GM10847 (cell line): ENCODE measurements around the gene CYSRT1.

Experiments
- POLR2A ChIP-seq: IDR thresholded peaks from 2 replicates; pipeline ENCODE4 v1.6.1; 2011; ENCODE audit not compliant: insufficient read length; ENCODE audit errors: extremely low read depth

The CYSRT1 gene

DNA sequence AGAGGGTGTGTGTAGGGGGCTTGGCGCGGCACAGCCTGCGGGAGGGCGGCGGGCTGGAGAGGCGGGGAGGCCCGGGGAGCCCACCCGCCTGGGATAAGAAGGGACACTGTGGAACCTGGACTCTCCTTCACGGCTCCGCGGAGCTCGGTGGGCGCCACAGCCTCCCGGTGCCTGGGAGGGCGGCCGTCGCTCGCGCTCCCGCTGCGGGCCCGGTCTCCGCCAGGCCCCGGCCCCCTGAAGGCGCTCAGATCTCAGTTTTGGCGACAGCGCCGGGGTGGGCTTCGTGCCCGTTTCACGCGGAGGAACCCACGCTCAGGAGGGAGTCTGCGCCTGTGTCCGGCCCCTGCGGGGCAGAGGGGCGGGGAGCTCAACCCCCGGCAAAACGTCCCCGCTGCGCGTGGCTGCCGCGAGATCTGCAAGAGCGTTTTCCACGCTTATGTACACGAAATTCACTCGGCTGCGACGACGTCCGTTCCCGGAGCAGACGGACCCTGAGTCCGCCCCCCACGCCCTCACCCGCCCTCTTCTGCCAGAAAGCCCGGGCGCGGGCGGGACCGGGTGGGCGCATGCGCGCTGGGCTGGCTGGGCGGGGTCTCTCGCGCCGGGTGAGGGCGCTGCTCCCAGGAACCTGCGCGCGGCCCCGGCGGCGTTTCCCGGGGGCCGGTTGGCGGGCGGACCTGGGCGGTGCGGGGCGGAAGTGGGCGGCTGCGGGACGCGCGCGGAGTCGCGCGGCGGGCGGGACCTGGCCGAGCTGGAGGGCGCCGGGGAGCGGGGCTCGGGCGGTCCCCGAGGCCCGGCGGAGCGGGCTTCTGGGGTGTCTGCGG is 29.9 kb downstream of the CYSRT1 start, which contains the start of gene NELFB:
NELFB (plus strand) TSS at position 704 of the 824 bp plus-strand sequence.
- TF ChIP-seq POLR2A = peak; percentile 72

DNA sequence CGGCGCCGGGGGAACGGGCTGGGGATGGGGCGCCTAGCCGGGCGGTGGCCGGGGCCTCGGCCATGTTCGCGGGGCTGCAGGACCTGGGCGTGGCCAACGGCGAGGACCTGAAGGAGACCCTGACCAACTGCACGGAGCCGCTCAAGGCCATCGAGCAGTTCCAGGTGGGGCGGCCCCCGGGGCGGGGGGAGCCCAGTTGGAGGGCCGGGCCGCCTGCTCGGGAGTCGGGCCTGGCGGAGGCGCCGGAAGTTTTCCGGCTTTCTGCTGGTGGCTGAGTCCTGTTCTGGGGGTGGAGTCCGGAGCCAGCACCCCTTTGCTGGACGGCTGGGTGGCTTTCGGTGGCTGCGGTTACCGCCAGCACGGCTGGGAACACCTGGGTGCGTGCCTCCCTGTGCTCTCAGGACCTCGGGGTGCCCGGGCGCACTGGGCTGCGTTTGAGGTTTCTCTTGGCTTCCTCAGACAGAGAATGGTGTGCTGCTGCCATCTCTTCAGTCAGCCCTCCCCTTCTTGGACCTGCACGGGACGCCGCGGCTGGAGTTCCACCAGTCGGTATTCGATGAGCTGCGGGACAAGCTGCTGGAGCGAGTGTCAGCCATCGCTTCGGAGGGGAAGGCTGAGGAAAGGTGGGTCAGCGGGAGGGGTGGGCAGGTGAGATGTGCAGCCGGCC is 30.6 kb downstream of the CYSRT1 start:
- no peak for TF ChIP-seq POLR2A

DNA sequence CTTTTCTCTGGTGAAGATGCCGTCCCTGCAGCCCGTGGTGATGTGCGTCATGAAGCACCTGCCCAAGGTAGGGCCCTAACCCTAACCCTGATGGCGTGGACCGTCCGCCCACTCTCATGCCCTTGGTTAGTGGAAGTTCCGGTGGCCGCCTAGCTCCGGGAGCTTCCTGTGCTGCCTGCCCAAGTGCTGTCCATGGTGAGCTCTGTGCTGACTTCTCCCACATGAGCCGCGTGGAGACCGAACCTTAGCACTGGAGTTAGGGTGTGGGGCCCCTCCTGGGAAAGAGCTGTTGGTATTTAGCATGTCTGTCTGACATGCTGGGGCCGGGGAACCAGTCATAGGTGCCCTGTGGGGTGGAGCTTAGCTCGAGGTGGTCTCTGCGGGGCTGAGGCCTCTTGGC is 31.4 kb downstream of the CYSRT1 start:
- TF ChIP-seq POLR2A = no peak

DNA sequence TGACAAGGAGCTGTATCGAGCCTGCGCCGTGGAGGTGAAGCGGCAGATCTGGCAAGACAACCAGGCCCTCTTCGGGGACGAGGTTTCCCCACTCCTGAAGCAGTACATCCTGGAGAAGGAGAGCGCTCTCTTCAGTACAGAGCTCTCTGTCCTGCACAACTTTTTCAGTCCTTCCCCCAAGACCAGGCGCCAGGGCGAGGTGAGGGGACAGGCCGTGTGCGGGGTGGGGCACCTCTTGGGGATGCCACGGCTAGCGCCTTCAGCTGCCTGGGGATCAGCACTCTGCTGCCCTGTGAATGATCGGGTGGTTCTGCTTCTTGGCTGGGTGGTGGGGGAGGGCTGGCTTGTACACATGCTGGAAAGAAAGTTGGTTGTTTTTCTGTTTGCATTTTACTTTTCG is 31.9 kb downstream of the CYSRT1 start:
- no peak for TF ChIP-seq POLR2A

DNA sequence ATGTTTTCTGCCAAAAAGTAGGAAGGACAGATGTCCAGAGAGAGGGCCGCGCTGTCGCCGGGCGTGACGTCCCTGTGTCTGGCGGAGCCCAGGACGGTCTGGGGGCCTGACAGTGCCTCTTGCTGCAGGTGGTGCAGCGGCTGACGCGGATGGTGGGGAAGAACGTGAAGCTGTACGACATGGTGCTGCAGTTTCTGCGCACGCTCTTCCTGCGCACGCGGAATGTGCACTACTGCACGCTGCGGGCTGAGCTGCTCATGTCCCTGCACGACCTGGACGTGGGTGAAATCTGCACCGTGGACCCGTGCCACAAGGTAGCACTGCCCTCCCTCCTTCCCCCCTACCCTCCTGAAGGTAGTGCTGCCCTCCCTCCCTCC is 37.9 kb downstream of the CYSRT1 start:
- no peak for TF ChIP-seq POLR2A

DNA sequence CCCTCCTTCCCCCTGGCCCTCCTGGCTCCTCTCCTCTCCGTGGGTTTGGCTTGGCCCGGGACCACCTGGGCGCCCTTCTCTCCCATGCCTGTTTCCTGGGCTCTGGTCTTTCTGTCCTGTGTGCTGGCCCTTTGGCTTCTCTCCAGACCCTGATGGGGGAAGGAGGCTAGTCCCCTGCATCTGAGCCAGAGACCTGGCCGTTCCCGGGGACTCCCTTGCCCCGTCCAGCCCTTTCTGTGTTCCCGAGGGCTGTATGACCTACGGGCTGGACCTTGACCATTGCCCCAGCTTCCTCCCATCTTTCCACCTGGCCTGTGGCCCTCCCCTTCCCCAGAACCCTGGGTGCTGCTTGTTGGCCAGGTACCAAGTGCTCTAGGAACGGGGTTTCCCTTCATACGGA is 38.5 kb downstream of the CYSRT1 start:
- TF ChIP-seq POLR2A = no peak

DNA sequence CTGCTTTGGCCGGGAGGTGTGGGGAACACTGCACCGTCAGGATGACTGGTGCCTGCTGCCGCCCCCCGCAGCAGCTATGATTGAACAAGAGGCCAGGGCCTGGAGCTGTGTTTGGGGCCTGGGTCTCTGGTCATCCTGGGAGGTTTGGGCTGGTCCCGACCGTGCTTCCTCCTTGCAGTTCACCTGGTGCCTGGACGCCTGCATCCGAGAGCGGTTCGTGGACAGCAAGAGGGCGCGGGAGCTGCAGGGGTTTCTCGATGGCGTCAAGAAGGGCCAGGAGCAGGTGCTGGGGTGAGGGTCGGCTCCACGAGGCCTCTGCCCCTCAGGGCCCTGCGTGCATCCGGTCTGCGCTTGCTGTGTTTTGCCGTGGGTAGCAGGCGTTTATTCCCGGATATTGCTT is 39.1 kb downstream of the CYSRT1 start:
- no peak for TF ChIP-seq POLR2A

DNA sequence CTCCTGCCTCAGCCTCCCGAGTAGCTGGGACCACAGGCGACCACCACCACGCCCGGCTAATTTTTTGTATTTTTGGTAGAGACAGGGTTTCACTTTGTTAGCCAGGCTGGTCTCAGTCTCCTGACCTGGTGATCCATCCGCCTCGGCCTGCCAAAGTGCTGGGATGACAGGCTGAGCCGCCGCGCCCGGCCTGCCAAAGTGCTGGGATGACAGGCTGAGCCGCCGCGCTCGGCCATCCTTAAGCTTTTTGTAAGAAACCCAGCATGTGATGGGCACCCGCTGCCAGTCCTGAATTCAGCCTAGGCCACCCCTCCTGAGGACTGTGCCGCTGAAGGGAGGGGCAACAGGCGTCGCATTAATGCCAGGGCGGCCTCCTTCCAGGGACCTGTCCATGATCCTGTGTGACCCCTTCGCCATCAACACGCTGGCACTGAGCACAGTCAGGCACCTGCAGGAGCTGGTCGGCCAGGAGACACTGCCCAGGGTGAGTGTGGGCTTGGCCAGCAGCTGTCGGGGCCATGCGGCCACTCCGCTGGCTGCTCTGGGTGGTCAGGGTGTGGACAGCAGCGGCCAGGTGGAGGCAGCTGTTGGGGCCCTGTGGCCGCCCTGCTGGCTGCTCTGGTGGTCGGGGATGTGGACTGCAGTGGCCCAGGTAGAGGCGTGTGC is 40.7 kb downstream of the CYSRT1 start:
- TF ChIP-seq POLR2A = no peak

DNA sequence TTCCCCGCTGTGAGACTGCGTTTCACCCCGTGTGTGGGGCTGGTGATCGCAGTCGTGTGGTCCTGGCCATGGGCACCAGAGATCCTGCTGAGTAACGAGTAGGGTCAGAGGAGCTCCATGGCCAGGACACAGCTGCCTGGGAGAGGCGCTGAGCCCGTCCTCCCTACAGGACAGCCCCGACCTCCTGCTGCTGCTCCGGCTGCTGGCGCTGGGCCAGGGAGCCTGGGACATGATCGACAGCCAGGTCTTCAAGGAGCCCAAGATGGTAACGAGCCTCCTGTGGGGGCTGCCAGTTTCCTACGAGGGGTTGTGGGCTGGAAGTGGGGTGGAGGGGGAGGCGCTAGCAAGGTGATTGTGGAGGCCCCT is 41.2 kb downstream of the CYSRT1 start:
- no peak for TF ChIP-seq POLR2A

DNA sequence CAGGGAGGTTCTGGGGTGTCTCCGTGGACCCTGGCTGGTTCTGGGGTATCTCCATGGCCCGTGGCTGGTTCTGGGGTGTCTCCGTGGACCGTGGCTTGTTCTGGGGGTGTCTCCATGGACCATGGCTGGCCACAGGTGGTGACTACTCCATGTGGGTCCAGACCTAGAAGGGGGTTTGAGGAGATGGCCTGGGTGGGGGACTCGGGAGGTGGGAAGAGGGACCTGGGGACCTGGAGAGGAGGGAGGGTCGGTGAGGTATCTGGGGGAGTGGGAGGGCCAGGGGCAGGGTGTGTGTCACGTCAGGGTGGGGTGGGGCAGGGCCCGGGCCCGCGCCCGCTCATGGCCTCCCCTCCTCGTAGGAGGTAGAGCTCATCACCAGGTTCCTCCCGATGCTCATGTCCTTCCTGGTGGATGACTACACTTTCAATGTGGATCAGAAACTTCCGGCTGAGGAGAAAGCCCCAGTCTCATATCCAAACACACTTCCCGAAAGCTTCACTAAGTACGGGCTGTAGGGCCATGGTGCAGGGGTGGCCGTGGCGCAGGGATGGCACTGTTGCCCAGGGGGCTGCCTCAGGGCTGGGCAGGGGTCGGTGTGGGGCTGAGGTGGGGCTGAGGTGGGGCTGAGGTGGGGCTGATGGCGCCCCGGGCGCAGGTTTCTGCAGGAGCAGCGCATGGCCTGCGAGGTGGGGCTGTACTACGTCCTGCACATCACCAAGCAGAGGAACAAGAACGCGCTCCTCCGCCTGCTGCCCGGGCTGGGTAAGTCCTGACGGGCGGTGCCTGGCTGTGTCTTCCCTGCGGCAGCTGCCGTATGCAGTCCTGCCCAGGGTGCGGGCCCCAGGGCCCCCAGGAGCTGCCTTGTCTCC is 41.8 kb downstream of the CYSRT1 start:
- TF ChIP-seq POLR2A = no peak

DNA sequence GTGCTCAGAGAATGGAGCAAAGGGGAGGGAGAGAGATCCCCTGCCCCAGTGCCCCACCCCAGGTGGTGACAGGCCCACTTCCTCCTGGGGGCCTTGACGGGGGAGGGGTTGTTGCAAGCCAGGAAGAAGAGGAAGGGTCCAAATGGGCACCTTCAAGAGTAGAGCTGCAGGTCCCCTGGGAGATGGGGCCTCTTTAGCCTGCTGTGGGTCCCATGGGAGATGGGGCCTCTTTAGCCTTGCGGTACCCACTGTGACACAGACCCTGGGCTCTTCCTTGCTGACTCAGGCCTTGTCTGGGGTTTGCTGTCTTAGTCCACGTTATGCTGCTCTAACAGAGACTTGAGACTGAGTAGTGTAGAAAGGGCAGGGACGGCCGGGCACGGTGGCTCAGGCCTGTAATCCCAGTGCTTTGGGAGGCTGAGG is 43.0 kb downstream of the CYSRT1 start:
- TF ChIP-seq POLR2A = no peak

DNA sequence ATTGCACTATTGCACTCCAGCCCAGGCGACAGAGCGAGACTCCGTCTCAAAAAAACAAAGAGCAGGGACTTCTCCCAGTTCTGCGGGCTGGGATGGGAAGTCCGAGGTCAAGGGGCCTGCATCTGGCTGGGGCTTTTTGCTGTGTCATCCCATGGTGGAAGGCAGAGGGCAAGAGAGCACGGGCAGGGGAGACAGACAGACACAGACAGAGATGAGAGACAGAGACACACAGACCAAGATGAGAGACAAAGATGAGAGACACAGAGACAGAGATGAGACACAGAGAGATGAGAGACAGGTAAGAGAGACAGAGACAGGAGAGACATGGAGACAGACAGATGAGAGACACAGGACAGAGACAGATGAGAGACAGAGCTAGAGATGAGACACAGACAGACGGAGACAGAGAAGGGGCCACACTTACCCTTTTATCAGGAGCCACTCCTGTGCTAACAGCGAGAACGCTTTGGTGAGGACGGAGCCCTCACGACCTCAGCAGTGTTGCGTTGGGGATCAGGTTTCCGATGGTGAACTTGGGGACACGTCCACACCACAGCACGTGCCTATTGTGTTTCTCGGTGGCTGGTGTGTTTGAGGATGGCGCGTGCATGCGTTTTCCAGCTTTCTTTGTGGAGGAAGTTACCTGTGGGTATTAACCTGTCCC is 43.7 kb downstream of the CYSRT1 start:
- TF ChIP-seq POLR2A = no peak

DNA sequence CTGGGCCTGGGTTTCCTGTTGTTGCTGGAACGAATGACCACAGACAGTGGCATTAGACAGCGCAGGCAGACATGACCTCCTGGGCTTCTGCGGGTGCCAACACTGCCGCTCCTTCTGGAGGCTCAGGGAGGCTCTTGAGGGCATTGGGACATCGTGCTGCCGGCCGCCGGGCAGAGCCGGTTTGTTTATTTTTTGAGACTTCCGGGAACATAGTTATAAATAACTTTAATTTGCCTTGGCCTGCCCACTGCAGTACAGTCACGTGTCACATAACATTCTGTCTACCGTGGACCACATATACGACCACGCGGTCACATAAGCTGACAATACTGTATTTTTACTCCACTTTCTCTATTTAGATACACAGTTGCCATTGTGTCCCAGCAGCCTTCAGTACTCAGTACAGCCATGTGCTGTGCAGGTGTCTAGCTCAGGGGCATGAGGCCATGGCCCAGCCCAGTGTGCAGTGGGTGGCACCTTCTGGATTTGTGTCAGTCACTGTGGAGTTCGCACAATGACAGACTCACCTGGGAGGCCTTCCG is 44.3 kb downstream of the CYSRT1 start:
- no peak for TF ChIP-seq POLR2A

DNA sequence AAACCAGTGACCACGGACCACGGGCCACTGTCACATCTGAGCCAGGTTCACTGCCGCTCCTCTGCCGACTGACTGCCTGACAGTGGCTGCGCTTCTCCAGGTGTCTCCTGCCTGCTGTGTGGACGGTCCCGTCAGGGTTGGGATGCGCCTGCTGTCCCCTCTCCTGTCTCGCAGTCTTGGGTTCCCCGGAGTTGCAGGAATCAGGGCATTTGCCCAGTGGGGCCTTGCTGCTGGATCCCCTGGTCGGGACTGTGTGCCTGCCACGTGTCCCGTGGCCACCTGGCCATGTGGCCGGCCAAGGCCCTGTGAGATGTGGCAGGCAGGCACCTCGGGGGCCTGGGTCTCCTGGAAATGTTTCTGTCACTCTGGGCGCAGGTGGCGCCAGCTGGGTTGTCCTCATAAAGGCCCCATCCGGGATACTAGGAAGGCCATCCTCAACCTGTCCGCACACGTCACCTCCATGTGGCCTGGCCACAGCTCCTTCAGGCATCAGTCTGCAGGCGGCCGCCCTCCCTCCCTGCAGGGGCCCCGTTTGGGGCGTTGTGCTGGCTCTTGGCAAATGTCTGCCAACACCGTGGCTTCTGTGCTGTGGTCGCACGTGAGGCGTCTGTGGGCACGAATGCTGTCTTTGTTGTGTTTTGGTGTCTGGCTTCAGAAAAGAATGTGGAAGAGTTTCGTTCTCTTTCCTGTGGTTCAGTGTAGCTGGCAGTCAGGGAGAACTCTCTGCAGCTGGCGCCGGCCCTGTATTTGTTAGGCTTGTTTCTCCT is 46.1 kb downstream of the CYSRT1 start:
- TF ChIP-seq POLR2A = no peak

DNA sequence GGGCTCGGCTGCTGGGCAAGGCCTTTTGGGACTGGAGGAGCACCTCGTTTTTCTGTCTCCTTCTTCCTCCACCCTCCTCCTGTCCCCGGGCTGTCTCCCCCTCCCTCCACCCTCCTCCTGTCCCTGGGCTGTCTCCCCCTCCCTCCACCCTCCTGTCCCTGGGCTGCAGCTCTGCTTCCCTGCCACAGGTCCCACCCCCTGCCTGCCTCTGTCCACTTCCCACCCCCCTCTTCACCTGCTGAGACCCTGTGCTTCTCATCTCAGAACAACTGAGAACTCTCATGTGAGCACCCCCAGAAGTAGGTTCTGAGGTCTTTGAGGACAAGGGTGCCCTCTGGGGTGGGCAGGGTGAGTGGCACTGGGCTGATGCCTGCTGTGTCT is 46.7 kb downstream of the CYSRT1 start:
- TF ChIP-seq POLR2A = no peak
